NCI-H1417 treated with DMSO at 0.1 percent for 48 hours (cell line): Measurements from ENCODE around the gene TIMP2.
"Not testable (repeated sequence)": the region's sequence is repeated elsewhere in the genome, so short reads cannot be mapped to it uniquely, and the experiment has no call there.

Source experiments
- DNase-seq: peaks from one replicate; lab custom pipeline; 2025; lab: John Stamatoyannopoulos, UW

The TIMP2 gene

DNA sequence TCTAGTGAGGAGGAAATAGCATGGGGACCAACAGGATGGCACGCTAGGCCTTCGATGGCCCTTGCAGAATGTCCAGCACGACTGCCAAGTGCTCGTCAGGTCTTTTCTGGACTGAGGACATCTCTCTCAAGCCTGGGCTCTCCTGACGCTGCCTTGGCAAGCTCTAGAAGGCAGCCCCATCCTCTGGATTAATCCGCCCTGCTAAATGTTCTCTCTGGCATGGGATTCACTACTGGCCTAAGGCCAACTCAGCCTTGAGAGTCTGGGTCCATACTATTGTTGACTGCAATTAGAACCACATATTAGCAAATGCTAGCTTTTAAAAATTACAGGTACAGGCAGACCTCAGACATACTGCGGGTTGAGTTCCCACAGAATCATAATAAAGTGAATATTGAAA lies 19.6 kb downstream of the TIMP2 start:
- DNase-seq: no peak

DNA sequence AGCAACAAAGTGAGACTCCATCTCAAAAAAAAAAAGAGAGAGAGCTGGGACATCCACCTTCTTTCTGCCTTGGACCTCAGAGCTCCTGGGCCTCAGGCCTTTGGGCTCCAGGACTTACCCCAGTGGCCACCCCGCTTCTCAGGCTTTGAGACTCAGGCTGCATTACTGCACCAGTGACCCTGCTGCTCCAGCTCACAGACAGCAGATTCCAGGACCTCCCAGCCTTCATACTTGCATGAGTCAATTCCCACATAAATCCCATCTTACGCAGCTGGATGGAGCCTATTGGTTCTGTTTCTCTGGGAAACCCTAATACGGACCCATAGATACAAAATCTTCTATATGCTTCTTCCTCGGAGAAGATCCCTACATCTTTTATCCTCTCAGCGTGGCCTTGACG lies 20.1 kb downstream of the TIMP2 start:
- no peak for DNase-seq

DNA sequence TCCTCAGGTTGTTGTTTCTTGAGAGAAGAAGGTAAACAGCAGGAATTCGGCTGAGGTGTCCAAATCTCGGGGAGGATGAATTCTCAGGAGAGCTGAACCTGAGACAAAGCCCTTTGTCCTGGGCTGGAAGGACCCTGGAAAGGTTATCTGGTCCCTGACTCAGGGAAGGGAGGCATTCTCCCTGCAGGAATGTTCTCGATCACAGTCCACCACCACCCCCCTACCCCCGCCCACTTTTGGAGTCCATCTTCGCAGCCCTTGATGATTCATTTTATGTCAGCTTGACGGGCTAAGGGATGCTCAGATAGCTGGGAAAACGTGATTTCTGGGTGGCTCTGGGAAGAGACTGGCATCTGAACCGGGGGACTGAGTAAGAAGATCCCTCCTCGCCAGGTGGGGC lies 20.8 kb downstream of the TIMP2 start:
- no peak for DNase-seq

DNA sequence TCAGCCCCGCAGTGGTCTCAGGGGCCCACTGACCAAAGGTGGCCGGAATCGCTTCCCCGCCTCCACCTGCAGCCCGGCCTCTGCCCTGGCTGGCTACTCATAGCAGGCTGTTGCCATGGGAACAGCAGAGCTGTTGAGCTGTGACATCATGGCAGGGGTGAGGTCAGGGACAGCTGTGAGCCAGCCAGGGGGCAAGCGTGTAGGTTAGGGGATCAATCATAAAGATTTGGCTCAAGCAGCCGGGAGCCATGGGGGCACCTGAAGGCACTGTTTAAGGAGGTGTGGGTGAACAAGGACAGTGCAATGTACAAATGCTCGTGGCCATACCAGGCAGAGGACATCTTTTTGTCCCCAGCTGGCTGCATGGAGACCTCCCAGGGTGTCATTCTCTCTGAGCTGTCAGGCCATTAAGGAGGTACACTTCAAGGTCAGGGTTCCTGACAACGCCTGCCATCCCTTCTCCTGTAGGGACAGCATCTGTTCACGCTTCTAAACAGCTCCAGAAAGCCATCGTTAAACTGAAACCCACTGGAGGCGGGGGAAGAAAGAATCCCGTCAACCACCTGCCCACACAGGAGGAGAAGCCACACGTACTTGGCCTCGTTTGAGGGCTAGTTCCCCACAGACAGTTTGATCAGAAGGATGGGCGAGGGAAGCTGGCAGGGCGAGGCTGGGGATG lies 21.9 kb downstream of the TIMP2 start, which contains the start of gene CEP295NL:
Gene CEP295NL, minus strand, starts transcription at position 101 of the 679 bp plus-strand sequence. CDS start 1,373 bp downstream, outside the sequence.
- no peak for DNase-seq

DNA sequence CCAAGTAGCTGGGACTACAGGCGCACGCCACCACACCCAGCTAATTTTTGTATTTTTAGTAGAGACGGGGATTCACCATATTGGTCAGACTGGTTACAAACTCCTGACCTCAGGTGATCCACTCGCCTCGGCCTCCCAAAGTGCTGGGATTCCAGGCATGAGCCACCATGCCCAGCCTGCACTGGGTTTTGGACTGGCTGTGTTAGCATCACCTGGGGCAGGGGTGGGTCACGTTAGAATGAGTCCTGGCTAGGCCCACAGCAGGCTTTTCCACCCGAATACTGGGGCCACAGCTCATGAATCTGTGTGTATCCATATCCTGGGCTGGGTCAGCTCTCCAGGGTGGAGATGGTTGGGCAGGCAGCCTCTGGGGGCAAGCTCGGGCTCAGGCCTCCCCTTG lies 23.0 kb downstream of the TIMP2 start:
- not testable (repeated sequence) for DNase-seq

DNA sequence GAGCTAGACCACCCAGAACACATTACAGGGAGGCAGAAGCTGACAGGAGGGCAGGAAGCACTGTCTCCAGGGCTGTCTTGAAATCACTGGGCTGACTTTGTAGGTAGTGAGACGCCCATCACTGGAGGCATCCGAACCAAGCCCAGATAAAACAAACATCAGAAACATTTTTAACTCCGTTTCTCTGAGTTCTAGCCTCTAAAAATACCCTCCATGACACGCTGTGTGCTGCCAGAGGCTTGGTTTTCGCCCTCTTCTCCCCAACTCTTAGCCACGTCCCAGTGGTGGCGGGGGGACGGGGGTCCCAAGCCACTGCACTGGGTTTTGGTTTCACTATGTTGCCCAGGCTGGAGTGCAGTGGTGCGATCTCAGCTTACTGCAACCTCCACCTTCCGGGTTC lies 23.4 kb downstream of the TIMP2 start:
- DNase-seq: no peak

DNA sequence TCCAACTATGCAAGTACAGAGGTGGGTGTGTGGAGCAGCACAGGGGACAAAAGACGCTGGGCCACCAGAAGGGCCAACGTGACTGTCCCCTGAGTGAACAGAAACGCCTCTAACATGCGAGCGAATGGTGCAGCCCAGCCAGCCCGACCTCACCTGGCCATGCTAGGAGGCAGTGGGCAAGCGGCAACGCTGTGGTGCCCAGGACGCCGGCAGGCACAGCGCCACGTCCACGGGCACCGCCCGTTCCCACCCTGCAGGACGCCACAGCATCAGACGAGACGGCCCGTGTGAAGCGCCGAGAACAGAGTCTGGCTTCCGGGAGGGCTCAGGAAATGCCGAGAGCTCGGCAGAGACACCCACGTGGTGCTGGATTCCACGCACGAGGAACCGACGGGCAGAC lies 24.4 kb downstream of the TIMP2 start:
- DNase-seq: no peak

DNA sequence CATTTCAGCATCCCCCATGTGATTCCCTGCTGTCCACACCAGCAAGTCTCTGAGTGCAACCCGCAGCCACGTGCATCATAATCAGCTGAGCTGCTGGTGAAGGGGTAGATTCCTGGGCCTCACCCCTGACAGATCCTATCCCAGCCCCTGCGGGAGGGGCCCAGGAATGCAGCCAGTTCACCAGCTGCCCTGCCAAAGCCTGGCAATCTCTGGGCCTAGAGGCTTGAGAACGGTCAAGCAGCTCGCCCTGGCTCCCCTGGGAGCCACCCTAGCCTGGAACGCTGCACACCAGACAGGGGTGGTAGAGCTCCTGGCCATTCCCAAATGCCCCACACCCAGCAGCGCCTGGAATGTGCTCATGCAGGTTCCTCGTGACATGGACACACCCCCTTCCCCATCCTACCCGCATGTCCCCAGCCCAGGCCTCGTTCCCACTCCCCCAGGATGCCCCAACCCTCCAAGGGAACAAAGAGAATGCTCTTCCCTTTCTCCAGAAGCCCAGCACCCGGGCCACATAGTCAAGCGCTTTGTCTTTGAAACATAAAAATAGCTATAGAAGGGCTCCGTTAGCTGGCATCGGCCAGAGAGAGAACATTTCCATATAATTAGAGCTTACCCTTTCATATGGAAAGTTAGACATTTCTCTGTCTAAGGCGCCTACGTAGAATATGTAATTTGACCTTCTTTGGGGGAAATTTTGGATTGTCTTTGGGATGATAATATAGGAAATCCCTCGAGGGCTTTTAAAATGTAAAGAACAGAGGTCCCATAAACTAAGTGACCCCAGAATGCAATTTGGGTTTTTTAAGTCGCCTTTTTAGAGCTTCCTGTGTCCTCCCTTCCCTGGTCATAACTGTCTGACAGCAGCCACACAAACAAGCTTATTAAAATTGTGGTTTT lies 25.6 kb downstream of the TIMP2 start:
- DNase-seq: no peak

DNA sequence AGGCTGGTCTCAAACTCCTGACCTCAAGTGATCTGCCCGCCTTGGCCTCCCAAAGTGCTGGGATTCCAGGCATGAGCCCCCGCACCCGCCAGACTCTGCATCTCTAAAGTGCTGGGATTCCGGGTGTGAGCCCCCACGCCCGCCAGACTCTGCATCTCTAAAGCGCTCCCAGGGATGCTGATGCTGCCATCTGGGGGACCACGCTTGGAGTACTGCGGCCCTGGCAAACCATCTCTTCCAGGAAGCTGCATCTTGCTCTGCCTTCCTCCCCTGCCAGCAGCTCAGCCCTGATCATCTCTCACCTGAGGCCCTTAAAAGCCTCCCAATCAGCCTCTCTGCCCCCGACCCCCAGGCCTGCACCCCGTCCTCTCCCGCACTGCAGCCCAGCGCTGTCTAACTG lies 26.2 kb downstream of the TIMP2 start:
- DNase-seq: no peak

DNA sequence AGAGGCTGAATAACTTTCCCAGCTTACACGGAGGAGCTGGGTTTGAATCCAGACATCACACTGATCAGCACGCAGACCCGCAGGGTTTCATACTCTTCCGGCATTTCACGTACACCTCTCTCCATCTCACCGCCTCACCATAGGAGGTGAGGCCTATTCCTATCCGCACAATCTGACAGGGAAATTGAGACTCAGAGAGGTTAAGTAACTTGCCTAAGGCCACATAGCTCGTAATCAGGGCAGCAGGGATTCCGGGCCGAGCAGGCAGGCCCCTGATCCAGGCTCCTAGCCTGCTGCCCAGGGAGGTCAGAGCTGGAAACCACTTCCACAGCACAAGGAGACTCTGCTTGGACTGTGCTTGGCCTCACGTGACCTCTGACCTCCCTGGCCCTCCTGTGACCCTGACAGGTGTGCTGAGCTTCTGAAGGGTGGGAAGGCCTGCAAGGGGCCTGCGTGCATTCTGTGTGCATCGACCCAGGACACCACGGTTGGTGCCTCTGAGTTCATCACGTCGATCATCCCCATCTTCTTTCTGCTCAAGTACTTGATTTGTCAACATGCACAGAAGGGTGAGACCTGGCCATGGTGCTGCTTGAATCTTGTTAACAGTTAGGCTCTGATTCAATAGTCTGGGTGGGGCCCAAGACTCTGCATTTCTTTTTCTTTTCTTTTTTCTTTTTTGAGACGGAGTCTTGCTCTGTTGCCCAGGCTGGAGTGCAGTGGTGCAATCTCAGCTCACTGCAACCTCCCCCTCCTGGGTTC lies 26.9 kb downstream of the TIMP2 start:
- no peak for DNase-seq

DNA sequence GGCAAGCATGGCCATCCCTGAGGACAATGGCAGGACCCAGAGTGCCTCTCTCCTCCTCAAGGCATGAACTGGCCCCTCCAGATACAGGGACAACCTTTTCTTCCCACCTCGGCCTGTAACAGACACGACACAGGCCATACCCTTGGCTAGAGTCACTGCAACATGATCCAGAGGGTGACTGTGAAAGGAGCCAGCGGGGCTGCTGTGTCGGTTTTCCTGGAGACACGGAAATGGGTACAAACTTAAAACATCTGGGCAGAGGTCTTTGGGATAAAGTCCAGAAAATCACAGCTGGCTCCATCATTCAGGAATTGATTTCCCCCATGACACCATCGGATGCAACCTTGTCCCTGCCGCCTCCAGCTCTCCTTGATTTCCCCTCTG lies 27.5 kb downstream of the TIMP2 start:
- no peak for DNase-seq

DNA sequence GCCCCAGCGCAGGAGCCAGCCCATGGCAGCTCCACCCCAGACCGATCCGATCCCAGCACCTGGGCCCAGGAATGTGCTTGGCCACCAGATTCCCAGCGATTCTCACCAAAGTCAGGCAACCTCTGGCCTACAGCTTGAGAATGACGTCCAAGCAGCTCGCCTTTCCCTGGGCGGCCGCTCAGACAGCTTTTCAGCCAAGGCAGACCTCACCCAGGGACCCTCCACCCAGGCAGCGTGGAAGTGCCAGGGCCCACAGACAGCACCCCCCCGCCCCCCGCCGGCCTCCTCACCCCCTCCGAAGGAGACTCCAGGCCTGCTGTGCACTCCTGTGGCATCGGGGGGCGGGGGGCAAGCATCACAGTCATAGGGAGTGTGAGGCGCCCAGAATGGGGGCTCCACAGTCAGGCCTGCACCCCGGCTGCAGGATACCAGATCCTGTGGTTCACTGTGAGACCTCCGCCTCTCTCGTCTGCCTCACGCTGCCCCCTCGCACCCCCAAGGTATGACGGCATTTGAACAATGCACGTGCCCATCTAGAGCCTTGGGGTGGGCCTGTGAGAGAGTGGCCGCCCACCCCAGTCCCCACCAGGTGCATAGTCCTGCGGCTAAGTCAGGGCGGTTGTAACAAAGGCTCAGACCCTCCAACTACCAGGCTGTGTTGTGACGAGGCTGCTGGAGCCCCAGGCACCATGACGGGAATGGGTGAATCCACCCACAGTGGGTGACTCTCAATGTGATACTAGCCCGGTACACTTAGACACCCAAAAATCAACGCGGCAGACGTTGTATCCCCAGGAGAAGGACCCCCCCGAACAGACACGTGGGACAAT lies 28.1 kb downstream of the TIMP2 start:
- no peak for DNase-seq

DNA sequence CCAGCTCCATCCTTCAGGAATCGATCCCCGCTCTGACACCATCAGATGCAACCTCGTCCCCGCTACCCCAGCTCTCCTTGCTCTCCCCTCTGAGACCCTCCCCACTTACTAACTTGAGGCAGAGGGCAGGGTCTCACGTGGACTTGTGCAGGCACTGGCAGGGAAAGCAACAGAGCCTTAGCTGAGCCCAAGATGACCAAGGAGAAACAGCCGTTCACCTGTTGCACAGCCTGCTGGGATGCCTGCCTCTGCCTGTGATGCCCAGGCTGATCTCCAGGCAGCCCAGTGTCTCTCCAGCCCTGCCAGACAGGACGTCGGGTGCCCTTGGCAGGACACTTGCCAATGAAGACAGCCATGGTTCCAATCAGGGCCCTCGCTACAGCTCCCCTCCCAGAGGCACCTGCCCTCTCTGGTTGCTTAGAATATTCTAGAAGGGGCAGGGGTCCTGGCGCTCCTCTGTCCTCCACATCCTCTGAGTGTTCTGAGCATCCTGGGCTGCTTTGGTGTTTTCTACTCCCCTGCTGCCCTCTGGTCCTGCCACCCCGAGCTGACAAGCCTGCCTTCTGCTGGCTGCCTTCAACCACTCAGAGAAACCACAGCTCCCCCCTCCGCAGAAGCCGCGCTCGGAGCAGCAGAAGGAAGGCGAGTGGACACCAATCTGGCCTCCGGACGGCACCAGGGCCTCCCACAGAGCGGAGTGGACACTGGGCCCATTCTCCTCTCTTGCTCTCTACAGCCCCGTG lies 28.9 kb downstream of the TIMP2 start:
- no peak for DNase-seq

DNA sequence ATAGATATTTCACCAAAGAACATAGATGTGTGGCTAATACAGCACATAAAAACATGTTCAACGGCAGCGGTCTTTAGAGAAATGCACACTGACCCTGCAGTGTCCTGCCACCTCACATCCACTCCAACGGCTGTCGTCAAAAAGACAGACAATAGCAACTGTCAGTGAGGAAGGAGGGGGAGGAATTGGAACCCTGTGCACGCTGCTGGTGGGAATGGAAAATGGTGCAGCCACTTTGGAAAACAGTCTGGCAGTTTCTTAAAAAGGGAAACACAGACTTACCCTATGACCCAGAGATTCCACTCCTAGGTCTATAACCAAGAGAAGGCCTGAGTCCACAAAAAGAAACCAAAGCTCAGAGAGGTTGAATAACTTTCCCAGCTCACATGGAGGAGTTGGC lies 29.9 kb downstream of the TIMP2 start:
- DNase-seq: no peak

DNA sequence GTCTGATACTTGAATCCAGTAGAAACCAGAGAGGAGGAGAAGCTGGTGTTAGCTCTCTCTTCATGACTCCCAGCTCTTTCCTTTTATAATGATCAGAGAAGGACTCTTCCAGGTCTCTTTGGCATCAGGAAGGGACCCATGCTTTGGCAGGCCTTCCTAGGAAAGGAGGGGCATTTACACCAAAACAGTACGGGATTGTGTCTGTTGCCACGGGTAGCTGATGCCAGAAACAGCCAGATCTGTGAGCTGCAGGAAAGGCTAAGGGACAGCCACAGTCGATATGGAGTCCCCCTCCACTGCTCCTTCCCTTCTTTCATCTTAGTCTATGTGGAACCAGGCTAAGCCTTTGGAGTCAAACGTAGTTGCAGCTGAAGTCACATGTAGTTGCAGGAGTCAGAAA lies 31.5 kb downstream of the TIMP2 start:
- no peak for DNase-seq

DNA sequence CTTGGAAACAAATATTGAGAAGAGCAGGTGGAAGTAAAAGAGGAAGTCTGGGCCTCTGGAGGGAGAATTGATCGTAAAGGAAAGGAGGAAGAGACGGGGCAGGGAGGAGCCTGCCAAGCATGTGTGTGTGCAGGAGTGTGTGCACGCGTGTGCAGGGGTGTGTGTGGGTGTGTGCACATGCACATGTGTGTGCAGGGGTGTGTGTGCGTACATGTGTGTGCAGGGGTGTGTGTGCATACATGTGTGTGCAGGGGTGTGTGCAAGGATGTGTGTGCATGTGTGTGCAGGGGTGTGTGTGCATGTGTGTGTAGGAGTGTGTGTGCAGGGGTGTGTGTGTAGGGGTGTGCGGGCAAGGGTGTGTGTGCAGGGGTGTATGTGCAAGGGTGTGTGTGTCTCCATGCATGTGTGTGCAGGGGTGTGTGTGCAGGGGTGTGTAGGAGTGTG lies 32.2 kb downstream of the TIMP2 start:
- no peak for DNase-seq

DNA sequence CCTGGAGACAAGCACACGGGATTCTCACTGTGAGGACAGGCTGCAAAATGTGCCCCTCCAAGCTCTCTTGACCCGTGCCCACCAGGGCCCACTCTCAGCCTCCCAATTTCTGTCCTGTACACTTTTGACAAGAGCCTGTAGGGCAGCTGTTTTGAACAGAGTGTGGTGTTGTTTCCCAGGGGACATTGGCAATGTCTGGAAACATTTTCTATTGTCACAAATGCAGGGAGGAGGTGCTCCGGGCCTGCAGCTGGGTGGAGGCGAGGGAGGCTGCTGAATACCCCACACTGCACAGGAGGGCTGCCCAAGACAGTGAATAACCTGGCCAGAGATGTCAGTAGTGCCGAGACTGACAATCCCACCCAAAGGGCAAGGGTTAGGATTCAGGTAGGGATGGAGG lies 32.7 kb downstream of the TIMP2 start:
- no peak for DNase-seq

DNA sequence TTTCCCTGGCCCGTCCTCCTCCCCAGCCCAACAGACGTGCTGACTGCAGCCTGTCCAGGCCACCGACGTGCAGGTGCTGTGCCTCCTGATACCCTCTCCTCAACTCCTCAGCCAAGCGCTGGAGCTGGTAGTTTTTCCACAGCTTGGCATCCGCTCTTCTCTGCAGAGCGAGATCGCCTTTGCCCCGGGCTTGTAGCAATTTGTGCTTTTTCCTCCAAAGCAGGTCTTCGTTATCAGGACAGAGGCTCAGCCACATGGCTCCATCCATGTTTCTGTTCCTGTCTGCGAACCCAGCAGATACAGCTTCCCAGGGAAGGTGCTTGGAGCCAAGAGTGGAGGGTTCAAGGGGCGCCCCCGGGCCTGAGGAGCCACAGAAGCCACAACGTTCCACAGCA lies 33.1 kb downstream of the TIMP2 start:
- no peak for DNase-seq

DNA sequence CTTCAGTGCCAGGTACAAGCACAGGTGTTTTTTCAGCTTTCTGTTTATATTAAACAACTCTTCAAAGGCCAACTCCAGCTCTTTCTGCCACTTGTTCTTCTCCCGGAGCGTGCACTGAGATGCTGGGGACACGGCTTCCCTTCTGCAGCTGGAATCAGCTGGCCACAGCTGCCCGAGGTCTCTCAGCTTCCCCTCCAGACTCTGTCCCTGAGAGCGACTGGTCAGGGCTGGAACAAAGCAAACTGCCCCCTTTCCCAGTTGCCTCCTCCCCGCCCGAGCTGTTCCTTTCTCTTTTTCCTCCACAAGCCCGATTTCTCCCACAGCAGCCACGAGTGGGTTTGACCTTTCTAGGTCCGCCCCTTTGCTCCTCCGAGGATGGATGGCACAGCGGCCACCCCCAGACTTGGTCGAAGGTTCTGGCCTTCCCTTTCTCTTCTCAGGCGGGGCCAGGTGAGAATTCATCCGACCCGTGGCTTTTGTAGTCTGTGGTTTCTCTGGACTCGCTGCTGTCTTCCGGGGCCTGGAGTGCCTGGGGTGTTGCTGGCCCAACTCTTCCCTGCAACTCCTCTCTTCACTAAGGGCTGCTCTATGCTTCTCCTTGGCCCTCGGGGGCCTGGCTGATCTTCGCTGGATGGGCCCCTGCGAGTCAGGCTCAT lies 33.7 kb downstream of the TIMP2 start:
- no peak for DNase-seq

DNA sequence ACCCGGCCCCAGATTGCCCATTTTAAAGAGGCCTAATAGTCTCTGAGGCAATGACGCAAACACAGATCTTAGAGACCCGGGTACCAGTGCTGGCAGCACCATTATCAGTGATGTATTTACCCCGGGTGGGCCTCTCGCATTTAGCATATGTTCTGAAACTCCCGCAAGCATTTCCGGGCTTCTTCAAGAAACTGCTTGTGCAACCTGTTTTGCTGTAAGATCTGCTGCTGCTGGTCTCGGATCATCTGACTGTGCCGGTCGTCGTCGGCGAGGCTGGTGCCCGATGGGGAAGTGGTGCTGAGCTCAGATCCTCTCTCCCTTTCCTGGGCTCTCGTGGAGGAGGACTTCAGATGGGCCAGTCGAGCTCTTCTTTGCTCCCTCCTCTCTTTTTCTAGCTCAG lies 34.7 kb downstream of the TIMP2 start:
- no peak for DNase-seq
